BJ (cell line): ENCODE results near the gene SEMA3B. TPM values are rescaled to one million over a fixed set of nuclear protein-coding genes. Genes with fewer than 3 reads are reported as not detected.

Experiments
- CTCF ChIA-PET: fragments of 350-600 bp; formaldehyde crosslinking; extraction: SDS; loops from one replicate; lab custom pipeline; 2021; ENCODE audit warnings: antibody characterized with exemption, inconsistent platforms; lab: Yijun Ruan, JAX
- POLR2A ChIA-PET: fragments of 300-600 bp; sonication (Branson Sonifier 250); formaldehyde crosslinking; extraction: SDS; loops from one replicate; lab custom pipeline; 2021; ENCODE audit warnings: antibody characterized with exemption; lab: Charles Lee
- DNase-seq: peaks from one replicate; pipeline ENCODE4 v3.0.0-alpha.2; 2011; ENCODE audit warnings: low read depth
- H3K27me3 ChIP-seq: 2 replicates; pipeline ENCODE4 v1.6.0; 2011; ENCODE audit warnings: low read length; ENCODE audit not compliant: control insufficient read depth, insufficient read depth
- H3K36me3 ChIP-seq: 2 replicates; pipeline ENCODE4 v1.5.1; 2011; ENCODE audit warnings: low read length; ENCODE audit not compliant: control insufficient read depth, insufficient read depth
- H3K4me3 ChIP-seq: 2 replicates; pipeline ENCODE4 v1.5.1; 2011; ENCODE audit warnings: low read depth, mild to moderate bottlenecking, control low read depth, low read length
- CTCF ChIP-seq: IDR thresholded peaks from 2 replicates; pipeline ENCODE4 v1.5.1; 2011; ENCODE audit warnings: low read depth, mild to moderate bottlenecking, control low read depth, inconsistent platforms, low read length, moderate library complexity; ENCODE audit not compliant: insufficient read depth
- polyA plus RNA-seq: library from polyadenylated mRNA; depleted of rRNA; stranded (reverse); fragments of >200 nt; gene quantifications from 2 replicates; pipeline ENCODE4 v1.2.3, GENCODE V29; 2011

Gene SEMA3B
- polyA plus RNA-seq, 1 experiment, result 59.0 TPM

- Histone ChIP-seq H3K36me3 (no peaks in the 10 kb centered on the region), H3K4me3 (no peak overlapping the region), H3K27me3 (peaks cover 4% of the 10 kb centered on the region)
- no peak for TF ChIP-seq CTCF
- POLR2A ChIA-PET, result no interaction called here
- DNase-seq, result no peak
- CTCF ChIA-PET, result interaction anchor here (1.0 to 17.7 kb wide), 9 partner anchors 10 to 109 kb away, joined by 4 to 378 read pairs (median 8); partner anchors contain the start of genes GNAT1 and SEMA3B
Observed at GRCh38 chr3:50229490-50229889, 39.5 kb upstream of the SEMA3B start.

- no peak for TF ChIP-seq CTCF
- no peak overlapping the region for H3K4me3 ChIP-seq
- DNase-seq, result no peak
- POLR2A ChIA-PET, result no interaction called here
- CTCF ChIA-PET, result interaction anchor here (1.5 to 17.7 kb wide), 6 partner anchors 16 to 110 kb away, joined by 3 to 378 read pairs (median 8); partner anchors contain the start of gene GNAT1
- H3K36me3 ChIP-seq, result no peaks in the 10 kb centered on the region
- H3K27me3 ChIP-seq, result peaks cover 1% of the 10 kb centered on the region; the same call in 1 of the 2 replicates
Observed at GRCh38 chr3:50230104-50230793, 38.7 kb upstream of the SEMA3B start.

- H3K36me3 ChIP-seq, result no peaks in the 10 kb centered on the region
- H3K27me3 ChIP-seq, result no peaks in the 10 kb centered on the region
- no peak for DNase-seq
- ChIA-PET CTCF (interaction anchor here (1.5 to 17.7 kb wide), 5 partner anchors 16 to 110 kb away, joined by 3 to 378 read pairs (median 13); partner anchors contain the start of gene GNAT1), POLR2A (no interaction called here)
- no peak for TF ChIP-seq CTCF
- H3K4me3 ChIP-seq, result no peak overlapping the region
Observed at GRCh38 chr3:50230794-50231125, 38.2 kb upstream of the SEMA3B start.

- ChIA-PET CTCF (interaction anchor here (1.5 to 6.1 kb wide), 4 partner anchors 15 to 92 kb away, joined by 3 to 114 read pairs (median 10); no protein-coding TSS in a partner anchor), POLR2A (no interaction called here)
- no peak for TF ChIP-seq CTCF
- no peaks in the 10 kb centered on the region for H3K36me3 ChIP-seq
- H3K27me3 ChIP-seq, result no peaks in the 10 kb centered on the region
- no peak for DNase-seq
- H3K4me3 ChIP-seq, result no peak overlapping the region
Observed at GRCh38 chr3:50231581-50231980, 37.4 kb upstream of the SEMA3B start.

GRCh38 chr3:50232303-50232702 is 36.6 kb upstream of the SEMA3B start:
- H3K36me3 ChIP-seq, result no peaks in the 10 kb centered on the region
- DNase-seq, result no peak
- no peak for TF ChIP-seq CTCF
- ChIA-PET CTCF (interaction anchor here (1.7 kb wide), 1 partner anchor 28 kb away, joined by 8 read pairs; no protein-coding TSS in a partner anchor), POLR2A (no interaction called here)
- no peaks in the 10 kb centered on the region for H3K27me3 ChIP-seq
- no peak overlapping the region for H3K4me3 ChIP-seq
